Large intestine (tissue), 12 donors: Measurements from ENCODE around the gene XAGE1A. TPM values are rescaled to one million over a fixed set of nuclear protein-coding genes. Genes with fewer than 3 reads are reported as not detected.
"Not testable (repeated sequence)": the region's sequence is repeated elsewhere in the genome, so short reads cannot be mapped to it uniquely, and the experiment has no call there.

ENCODE experiments used
- DNase-seq, 2 donors: peaks; one replicate each; pipeline versions ENCODE4 v3.0.0 to v3.0.0-alpha.2; 2013
- H3K27ac ChIP-seq: one replicate; pipeline ENCODE4 v1.5.1; 2013; ENCODE audit warnings: low read length
- H3K27me3 ChIP-seq: 2 replicates; pipeline ENCODE4 v1.6.1; 2013; ENCODE audit warnings: low read length; ENCODE audit not compliant: control insufficient read depth, insufficient read depth
- H3K36me3 ChIP-seq: 2 replicates; pipeline ENCODE4 v1.6.1; 2013; ENCODE audit warnings: low read length; ENCODE audit not compliant: control insufficient read depth, insufficient read depth
- H3K4me1 ChIP-seq: one replicate; pipeline ENCODE4 v1.6.1; 2013; ENCODE audit warnings: low read length; ENCODE audit not compliant: control insufficient read depth, insufficient read depth
- H3K4me3 ChIP-seq: one replicate; pipeline ENCODE4 v1.5.1; 2013; ENCODE audit warnings: low read length
- H3K9me3 ChIP-seq: one replicate; pipeline ENCODE4 v1.6.1; 2013; ENCODE audit warnings: mild to moderate bottlenecking, low read depth, low read length, moderate library complexity; ENCODE audit not compliant: control insufficient read depth
- WGBS: methylation state at CpG from one replicate; pipeline ENCODE4 v1.1.5; 2013; ENCODE audit warnings: low lambda C conversion rate; ENCODE audit not compliant: insufficient coverage; 5-methylcytosine and 5-hydroxymethylcytosine counted together
- long read RNA-seq, 11 donors: transcript quantifications; one replicate each; lab custom pipeline, GENCODE V29; 2026
- polyA plus RNA-seq: library from polyadenylated mRNA; unstranded; fragments of 120-200 nt; gene quantifications from one replicate; pipeline ENCODE4 v1.2.1, GENCODE V29; 2013

XAGE1A gene, protein sequence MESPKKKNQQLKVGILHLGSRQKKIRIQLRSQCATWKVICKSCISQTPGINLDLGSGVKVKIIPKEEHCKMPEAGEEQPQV
- polyA plus RNA-seq: not detected
- long read RNA-seq, donor 1: 0 reads
- long read RNA-seq, donor 2: 0 reads
- long read RNA-seq, donor 3: 0 reads
- long read RNA-seq, donor 4: 0 reads
- long read RNA-seq, donor 5: 0 reads
- long read RNA-seq, donor 6: 0 reads
- long read RNA-seq, donor 7: 0 reads
- long read RNA-seq, donor 8: 0 reads
- long read RNA-seq, donor 9: 0 reads
- long read RNA-seq, donor 10: 0 reads
- long read RNA-seq, donor 11: 0 reads

DNA sequence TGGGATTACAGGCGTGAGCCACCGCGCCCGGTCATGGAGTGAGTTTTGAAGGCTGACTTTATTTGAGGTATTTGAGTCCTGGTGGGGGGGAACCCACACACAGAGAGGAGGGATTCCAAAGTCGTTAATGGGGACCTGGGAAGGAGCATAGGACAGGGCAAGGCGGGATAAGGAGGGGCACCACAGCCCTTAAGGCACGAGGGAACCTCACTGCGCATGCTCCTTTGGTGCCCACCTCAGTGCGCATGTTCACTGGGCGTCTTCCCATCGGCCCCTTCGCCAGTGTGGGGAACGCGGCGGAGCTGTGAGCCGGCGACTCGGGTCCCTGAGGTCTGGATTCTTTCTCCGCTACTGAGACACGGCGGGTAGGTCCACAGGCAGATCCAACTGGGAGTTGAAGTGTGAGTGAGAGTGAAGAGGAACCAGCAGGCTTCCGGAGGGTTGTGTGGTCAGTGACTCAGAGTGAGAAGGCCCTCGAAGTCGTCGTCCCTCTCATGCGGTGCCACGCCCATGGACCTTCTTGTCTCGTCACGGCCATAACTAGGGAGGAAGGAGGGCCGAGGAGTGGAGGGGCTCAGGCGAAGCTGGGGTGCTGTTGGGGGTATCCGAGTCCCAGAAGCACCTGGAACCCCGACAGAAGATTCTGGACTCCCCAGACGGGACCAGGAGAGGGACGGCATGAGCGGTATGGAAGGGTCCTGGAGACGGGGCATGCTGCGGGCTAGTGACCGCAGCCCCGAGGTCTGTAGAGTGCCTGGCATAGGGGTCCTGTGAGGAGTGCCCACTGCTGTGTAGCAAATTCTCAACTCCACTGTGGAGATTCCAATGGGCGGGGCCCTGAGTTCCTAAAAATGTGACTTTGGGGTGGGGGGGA is at the start of gene XAGE1A:
Gene XAGE1A (plus strand): TSS at position 264 of the 874 bp plus-strand sequence. CDS start 1,554 bp downstream, outside the sequence.
- H3K27me3 ChIP-seq, H3K36me3 ChIP-seq, DNase-seq, H3K27ac ChIP-seq, H3K9me3 ChIP-seq, H3K4me3 ChIP-seq, H3K4me1 ChIP-seq: not testable (repeated sequence)
- WGBS: no CpG with 5 or more reads among the region's 41 CpGs

DNA sequence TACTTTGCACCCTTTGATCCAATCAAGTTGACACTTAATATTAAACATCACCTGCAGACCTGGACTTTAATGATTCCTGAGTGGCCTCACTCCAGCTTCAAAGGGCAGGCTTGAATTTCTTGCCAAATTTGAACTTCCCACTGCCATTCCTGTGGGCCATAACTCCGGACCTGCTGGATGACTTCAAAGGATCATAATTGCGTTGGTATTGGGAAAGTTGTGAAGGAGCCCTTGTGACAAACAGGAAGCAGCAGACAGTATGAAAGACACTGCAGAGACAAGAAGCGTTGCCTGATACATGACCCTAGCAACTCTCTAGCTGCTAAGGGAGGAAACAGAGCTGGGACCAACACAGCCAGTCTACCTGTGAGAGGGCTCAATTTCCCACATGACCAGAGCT is 43.6 kb upstream of the XAGE1A start:
- not testable (repeated sequence) for H3K4me1 ChIP-seq, H3K36me3 ChIP-seq, H3K27me3 ChIP-seq, H3K9me3 ChIP-seq, DNase-seq, H3K27ac ChIP-seq, H3K4me3 ChIP-seq
- WGBS: no CpG with 5 or more reads among the region's 3 CpGs

DNA sequence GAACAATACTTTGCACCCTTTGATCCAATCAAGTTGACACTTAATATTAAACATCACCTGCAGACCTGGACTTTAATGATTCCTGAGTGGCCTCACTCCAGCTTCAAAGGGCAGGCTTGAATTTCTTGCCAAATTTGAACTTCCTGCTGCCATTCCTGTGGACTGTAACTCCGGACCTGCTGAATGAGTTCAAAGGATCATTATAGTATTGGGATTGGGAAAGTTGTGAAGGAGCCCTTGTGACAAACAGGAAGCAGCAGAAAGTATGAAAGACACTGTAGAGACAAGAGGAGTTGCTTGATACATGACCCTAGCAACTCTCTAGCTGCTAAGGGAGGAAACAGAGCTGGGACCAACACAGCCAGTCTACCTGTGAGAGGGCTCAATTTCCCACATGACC is 24.3 kb upstream of the XAGE1A start:
- H3K4me3 ChIP-seq, H3K27ac ChIP-seq, H3K4me1 ChIP-seq, H3K9me3 ChIP-seq, DNase-seq, H3K27me3 ChIP-seq, H3K36me3 ChIP-seq: not testable (repeated sequence)
- no CpG with 5 or more reads among the region's 1 CpG for WGBS

DNA sequence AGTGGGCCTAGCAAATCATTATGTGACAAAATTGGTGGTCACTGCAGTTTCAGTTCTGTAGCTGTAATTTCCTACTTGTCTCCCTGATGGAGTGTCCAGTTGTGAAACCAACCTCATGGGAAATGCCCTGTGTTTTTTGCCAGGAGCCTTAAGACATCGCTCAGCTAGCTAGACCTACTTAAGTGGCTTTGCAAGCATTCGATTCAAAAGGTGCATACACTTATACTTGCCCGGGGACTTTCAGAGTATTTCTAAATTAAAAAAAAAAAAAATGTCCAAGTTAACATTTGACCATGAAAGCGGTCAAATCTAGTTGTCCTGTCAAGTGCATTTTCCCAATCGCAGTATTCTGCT is 788 bp downstream of the XAGE1A start:
- not testable (repeated sequence) for H3K4me3 ChIP-seq
- no CpG with 5 or more reads among the region's 5 CpGs for WGBS

DNA sequence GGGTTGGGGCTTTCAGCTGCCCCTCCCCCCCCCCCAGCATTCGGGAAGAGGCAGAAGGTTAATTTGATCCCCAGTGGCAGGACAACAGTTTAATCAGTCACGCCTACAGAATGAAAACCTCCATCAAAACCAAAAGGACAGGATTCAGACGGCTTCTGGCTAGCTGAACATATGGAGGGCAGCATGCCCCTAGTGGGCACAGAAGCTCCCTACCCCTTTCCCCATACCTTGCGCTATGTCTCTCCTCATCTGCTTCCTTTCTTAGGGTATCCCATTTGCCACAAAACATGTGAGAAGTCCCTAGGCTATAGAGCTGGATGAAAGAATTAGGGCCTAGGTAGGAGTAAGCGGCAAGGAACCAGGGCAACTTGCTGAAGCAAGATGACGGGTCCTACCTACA is 5.8 kb downstream of the XAGE1A start:
- not testable (repeated sequence) for H3K4me3 ChIP-seq, H3K9me3 ChIP-seq, H3K27ac ChIP-seq, DNase-seq, H3K27me3 ChIP-seq, H3K4me1 ChIP-seq, H3K36me3 ChIP-seq
- no CpG with 5 or more reads among the region's 6 CpGs for WGBS

More for the DNA sequence above, 788 bp downstream of the XAGE1A start:
- H3K27ac ChIP-seq, H3K4me1 ChIP-seq, H3K9me3 ChIP-seq, DNase-seq, H3K27me3 ChIP-seq, H3K36me3 ChIP-seq: not testable (repeated sequence)

DNA sequence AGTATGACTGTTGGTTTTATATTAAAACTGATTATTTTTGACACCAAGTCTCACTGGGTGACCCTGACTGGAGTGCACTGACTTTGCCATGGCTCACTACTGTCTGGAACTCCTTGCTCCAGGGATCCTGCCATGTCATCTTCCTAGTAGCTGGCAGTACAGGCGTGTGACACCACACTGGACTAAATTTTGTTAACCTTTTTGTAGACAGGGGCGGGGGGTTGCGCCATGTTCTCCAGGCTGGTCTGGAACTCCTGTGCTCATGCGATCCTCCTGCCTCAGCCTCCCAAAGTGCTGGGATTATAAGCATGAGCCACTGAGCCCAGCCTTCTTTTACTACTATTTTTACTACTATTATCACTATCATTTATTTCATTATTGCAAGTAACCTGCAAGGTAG is 8.9 kb downstream of the XAGE1A start:
- Histone ChIP-seq H3K4me1 (no peaks in the 10 kb centered on the region), H3K36me3 (no peaks in the 10 kb centered on the region), H3K4me3 (no peak overlapping the region), H3K27ac (no peak overlapping the region), H3K9me3 (no peaks in the 10 kb centered on the region), H3K27me3 (no peaks in the 10 kb centered on the region)
- DNase-seq: no peak
- whole genome bisulfite sequencing: no CpG with 5 or more reads among the region's 4 CpGs

DNA sequence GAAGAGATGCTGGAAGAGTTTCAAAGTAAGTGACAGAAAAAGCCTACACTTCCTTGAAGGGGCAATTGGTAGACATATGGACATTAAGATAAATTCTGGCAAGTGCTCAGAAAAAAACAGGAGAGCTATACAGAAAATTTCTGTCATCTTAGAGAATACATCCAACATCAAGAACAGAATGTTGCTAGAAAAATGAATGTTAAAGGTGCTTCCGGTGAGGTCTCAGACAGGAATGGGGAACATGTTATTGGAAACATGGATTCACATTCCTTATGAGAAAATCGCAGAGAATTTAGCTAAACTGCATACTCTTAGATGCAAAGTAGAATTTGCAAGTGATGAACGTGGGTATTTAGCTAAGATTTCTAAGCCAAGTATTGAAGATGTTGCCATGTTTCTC is 11.7 kb downstream of the XAGE1A start:
- H3K27ac ChIP-seq: no peak overlapping the region
- DNase-seq: no peak
- 80% methylated on average over 2 of the region's 3 CpGs for WGBS
- no peaks in the 10 kb centered on the region for H3K4me1 ChIP-seq
- H3K36me3 ChIP-seq: no peaks in the 10 kb centered on the region
- no peaks in the 10 kb centered on the region for H3K27me3 ChIP-seq
- H3K9me3 ChIP-seq: no peaks in the 10 kb centered on the region
- H3K4me3 ChIP-seq: no peak overlapping the region

DNA sequence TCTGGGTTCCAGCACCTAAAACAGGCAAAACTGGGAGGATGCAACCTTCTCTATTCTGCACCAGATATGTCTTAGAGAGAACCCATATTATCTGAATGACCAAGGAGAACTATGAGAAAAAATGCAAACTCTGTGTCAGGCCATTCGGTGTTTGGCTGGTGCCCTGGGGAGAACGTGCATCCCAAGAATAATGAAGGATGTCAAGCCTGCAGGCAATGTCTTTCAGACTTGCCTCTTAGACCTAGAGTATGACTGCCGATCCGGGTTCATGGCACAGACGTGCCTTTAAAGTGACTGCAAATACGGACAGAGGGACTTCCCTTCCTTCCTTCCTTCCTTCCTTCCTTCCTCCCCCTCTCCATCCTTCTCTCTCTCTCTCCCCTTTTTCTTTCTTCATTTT is 14.3 kb downstream of the XAGE1A start:
- Histone ChIP-seq H3K4me1 (no peaks in the 10 kb centered on the region), H3K9me3 (no peaks in the 10 kb centered on the region), H3K4me3 (no peak overlapping the region), H3K27ac (no peak overlapping the region), H3K36me3 (no peaks in the 10 kb centered on the region), H3K27me3 (no peaks in the 10 kb centered on the region)
- DNase-seq: no peak
- 100% methylated on average over 3 of the region's 6 CpGs for WGBS

DNA sequence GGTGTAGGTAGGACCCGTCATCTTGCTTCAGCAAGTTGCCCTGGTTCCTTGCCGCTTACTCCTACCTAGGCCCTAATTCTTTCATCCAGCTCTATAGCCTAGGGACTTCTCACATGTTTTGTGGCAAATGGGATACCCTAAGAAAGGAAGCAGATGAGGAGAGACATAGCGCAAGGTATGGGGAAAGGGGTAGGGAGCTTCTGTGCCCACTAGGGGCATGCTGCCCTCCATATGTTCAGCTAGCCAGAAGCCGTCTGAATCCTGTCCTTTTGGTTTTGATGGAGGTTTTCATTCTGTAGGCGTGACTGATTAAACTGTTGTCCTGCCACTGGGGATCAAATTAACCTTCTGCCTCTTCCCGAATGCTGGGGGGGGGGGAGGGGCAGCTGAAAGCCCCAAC is 15.5 kb downstream of the XAGE1A start:
- H3K27ac ChIP-seq, H3K9me3 ChIP-seq, H3K4me1 ChIP-seq, H3K4me3 ChIP-seq, H3K27me3 ChIP-seq, DNase-seq, H3K36me3 ChIP-seq: not testable (repeated sequence)
- WGBS: no CpG with 5 or more reads among the region's 6 CpGs

DNA sequence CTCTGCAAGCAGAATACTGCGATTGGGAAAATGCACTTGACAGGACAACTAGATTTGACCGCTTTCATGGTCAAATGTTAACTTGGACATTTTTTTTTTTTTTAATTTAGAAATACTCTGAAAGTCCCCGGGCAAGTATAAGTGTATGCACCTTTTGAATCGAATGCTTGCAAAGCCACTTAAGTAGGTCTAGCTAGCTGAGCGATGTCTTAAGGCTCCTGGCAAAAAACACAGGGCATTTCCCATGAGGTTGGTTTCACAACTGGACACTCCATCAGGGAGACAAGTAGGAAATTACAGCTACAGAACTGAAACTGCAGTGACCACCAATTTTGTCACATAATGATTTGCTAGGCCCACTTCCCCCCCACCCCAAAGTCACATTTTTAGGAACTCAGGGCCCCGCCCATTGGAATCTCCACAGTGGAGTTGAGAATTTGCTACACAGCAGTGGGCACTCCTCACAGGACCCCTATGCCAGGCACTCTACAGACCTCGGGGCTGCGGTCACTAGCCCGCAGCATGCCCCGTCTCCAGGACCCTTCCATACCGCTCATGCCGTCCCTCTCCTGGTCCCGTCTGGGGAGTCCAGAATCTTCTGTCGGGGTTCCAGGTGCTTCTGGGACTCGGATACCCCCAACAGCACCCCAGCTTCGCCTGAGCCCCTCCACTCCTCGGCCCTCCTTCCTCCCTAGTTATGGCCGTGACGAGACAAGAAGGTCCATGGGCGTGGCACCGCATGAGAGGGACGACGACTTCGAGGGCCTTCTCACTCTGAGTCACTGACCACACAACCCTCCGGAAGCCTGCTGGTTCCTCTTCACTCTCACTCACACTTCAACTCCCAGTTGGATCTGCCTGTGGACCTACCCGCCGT is 20.7 kb downstream of the XAGE1A start:
- not testable (repeated sequence) for H3K9me3 ChIP-seq, H3K27ac ChIP-seq, H3K36me3 ChIP-seq, H3K27me3 ChIP-seq, H3K4me1 ChIP-seq, H3K4me3 ChIP-seq, DNase-seq
- no CpG with 5 or more reads among the region's 27 CpGs for WGBS
